NT2/D1 (cell line): ENCODE measurements around the gene TANK.

ENCODE experiments used
- SUZ12 ChIP-seq: IDR thresholded peaks from 2 replicates; pipeline ENCODE4 v1.6.1; 2011; ENCODE audit not compliant: insufficient read length, insufficient read depth; ENCODE audit errors: extremely low read depth
- YY1 ChIP-seq: IDR thresholded peaks from 2 replicates; pipeline ENCODE4 v1.6.1; 2011; ENCODE audit not compliant: insufficient read length, insufficient read depth
- ZNF274 ChIP-seq: IDR thresholded peaks from 2 replicates; pipeline ENCODE4 v1.6.1; 2011; ENCODE audit warnings: mild to moderate bottlenecking, low read depth, low read length

GRCh38 chr2:161147856-161148255 is 12.4 kb upstream of the TANK start:
- TF ChIP-seq YY1 (no peak), ZNF274 (no peak), SUZ12 (no peak)
